IMR-90 (cell line): ENCODE results near the gene EPS15. TPM values are rescaled to one million over a fixed set of nuclear protein-coding genes. Genes with fewer than 3 reads are reported as not detected.

ENCODE experiments used
- ATAC-seq: fragments of 200-7000 bp; cut with Tn5 transposase; 2 replicates; pipeline ENCODE4 v1.9.1; 2020; ENCODE audit warnings: low read depth, mild to moderate bottlenecking, moderate library complexity
- BruUV-seq: library from RNA; stranded (reverse); fragments of 400-500 nt; replicated peaks from 2 replicates; lab custom pipeline; 2021; lab: Mats Ljungman, UMichigan
- CTCF ChIA-PET: fragments of 300-600 bp; formaldehyde crosslinking; extraction: SDS; loops from one replicate; lab custom pipeline; 2021; ENCODE audit warnings: antibody characterized with exemption; lab: Yijun Ruan, JAX
- POLR2A ChIA-PET: fragments of 300-600 bp; sonication (Branson Sonifier 250); formaldehyde crosslinking; loops from one replicate; lab custom pipeline; 2022; ENCODE audit warnings: antibody characterized with exemption; ENCODE audit not compliant: unreplicated experiment; lab: Charles Lee
- DNase-seq: peaks from one replicate; pipeline ENCODE4 v3.0.0; 2013
- H2AFZ ChIP-seq: replicated peaks from 2 replicates; pipeline ENCODE3; 2013; ENCODE audit warnings: low read length, mild to moderate bottlenecking; ENCODE audit not compliant: poor library complexity
- H2AK5ac ChIP-seq: 2 replicates; pipeline ENCODE4 v1.6.1; 2013; ENCODE audit warnings: low read depth, low read length, inconsistent platforms
- H2AK9ac ChIP-seq: replicated peaks from 2 replicates; pipeline ENCODE3; 2013; ENCODE audit warnings: mild to moderate bottlenecking, low read depth, low read length, moderate library complexity; ENCODE audit not compliant: poor library complexity
- H2BK120ac ChIP-seq: 2 replicates; pipeline ENCODE4 v1.6.1; 2013; ENCODE audit warnings: low read depth, low read length, inconsistent platforms
- H2BK15ac ChIP-seq: 3 replicates; pipeline ENCODE4 v1.6.1; 2013; ENCODE audit warnings: low read depth, low read length, inconsistent platforms
- H2BK20ac ChIP-seq: 2 replicates; pipeline ENCODE4 v1.6.1; 2013; ENCODE audit warnings: low read depth, mild to moderate bottlenecking, inconsistent platforms, low read length, moderate library complexity
- H2BK5ac ChIP-seq: 2 replicates; pipeline ENCODE4 v1.6.1; 2013; ENCODE audit warnings: mild to moderate bottlenecking, low read depth, low read length, inconsistent platforms; ENCODE audit not compliant: poor library complexity, severe bottlenecking
- H3K14ac ChIP-seq: replicated peaks from 2 replicates; pipeline ENCODE4 v1.6.1; 2013; ENCODE audit warnings: low read depth, low read length, inconsistent platforms
- H3K18ac ChIP-seq: 2 replicates; pipeline ENCODE4 v1.6.1; 2013; ENCODE audit warnings: low read depth, low read length, control low read depth
- H3K23ac ChIP-seq: 2 replicates; pipeline ENCODE4 v1.6.1; 2013; ENCODE audit warnings: low read depth, low read length, inconsistent platforms
- H3K27ac ChIP-seq: 2 replicates; pipeline ENCODE4 v1.5.1; 2013; ENCODE audit warnings: mild to moderate bottlenecking, control low read depth, low read length; ENCODE audit not compliant: insufficient read depth
- H3K27me3 ChIP-seq: 2 replicates; pipeline ENCODE4 v1.6.1; 2013; ENCODE audit warnings: low read length; ENCODE audit not compliant: control insufficient read depth, insufficient read depth
- H3K36me3 ChIP-seq: 2 replicates; pipeline ENCODE4 v1.6.1; 2013; ENCODE audit warnings: low read length, mixed read lengths; ENCODE audit not compliant: control insufficient read depth, insufficient read depth
- H3K4ac ChIP-seq: 2 replicates; pipeline ENCODE4 v1.6.1; 2013; ENCODE audit warnings: low read depth, low read length, inconsistent platforms
- H3K4me1 ChIP-seq: 2 replicates; pipeline ENCODE4 v1.6.1; 2013; ENCODE audit warnings: low read length, mixed read lengths; ENCODE audit not compliant: control insufficient read depth, insufficient read depth
- H3K4me2 ChIP-seq: 2 replicates; pipeline ENCODE4 v1.6.1; 2013; ENCODE audit warnings: low read depth, mild to moderate bottlenecking, control low read depth, low read length, moderate library complexity
- H3K4me3 ChIP-seq: 2 replicates; pipeline ENCODE4 v1.5.1; 2013; ENCODE audit warnings: low read depth, mild to moderate bottlenecking, control low read depth, low read length, moderate library complexity; ENCODE audit not compliant: insufficient read depth
- H3K56ac ChIP-seq: 2 replicates; pipeline ENCODE4 v1.6.1; 2013; ENCODE audit warnings: low read length, inconsistent platforms; ENCODE audit not compliant: insufficient read depth; ENCODE audit errors: extremely low read depth
- H3K79me1 ChIP-seq, 2 experiments: 2 replicates each; pipeline ENCODE4 v1.6.1; 2013; ENCODE audit warnings: low read length in 2 of 2, inconsistent platforms in 1 of 2, low read depth in 1 of 2
- H3K9ac ChIP-seq: 2 replicates; pipeline ENCODE4 v1.6.1; 2013; ENCODE audit warnings: low read depth, low read length, control low read depth
- H3K9me1 ChIP-seq: 2 replicates; pipeline ENCODE4 v1.6.1; 2013; ENCODE audit warnings: low read length, inconsistent platforms; ENCODE audit not compliant: insufficient read depth
- H3K9me3 ChIP-seq: 2 replicates; pipeline ENCODE4 v1.6.1; 2013; ENCODE audit warnings: low read length; ENCODE audit not compliant: control insufficient read depth, insufficient read depth
- H4K20me1 ChIP-seq: 2 replicates; pipeline ENCODE4 v1.6.1; 2013; ENCODE audit warnings: low read length, inconsistent platforms; ENCODE audit not compliant: insufficient read depth
- H4K5ac ChIP-seq: 2 replicates; pipeline ENCODE4 v1.6.1; 2013; ENCODE audit warnings: mild to moderate bottlenecking, low read depth, low read length, control low read depth
- H4K8ac ChIP-seq, 2 experiments: 2 replicates each; pipeline ENCODE4 v1.6.1; 2013; ENCODE audit warnings: low read depth in 2 of 2, low read length in 2 of 2, control low read depth in 1 of 2, inconsistent platforms in 1 of 2
- H4K91ac ChIP-seq: 2 replicates; pipeline ENCODE4 v1.6.1; 2013; ENCODE audit warnings: low read depth, low read length, inconsistent platforms; ENCODE audit not compliant: insufficient read depth
- BHLHE40 ChIP-seq: fragments of 150-350 bp; IDR thresholded peaks from 2 replicates; pipeline ENCODE4 v1.6.1; 2016; ENCODE audit warnings: mild to moderate bottlenecking, low read depth, low read length
- CTCF ChIP-seq: conservative IDR thresholded peaks from 2 replicates; pipeline ENCODE4 v1.5.1; 2012; ENCODE audit warnings: mild to moderate bottlenecking, low read depth, low read length, improper control_type of control experiment
- FOS ChIP-seq: fragments of 150-350 bp; IDR thresholded peaks from 2 replicates; pipeline ENCODE4 v1.6.1; 2016; ENCODE audit warnings: low read depth, low read length
- RFX5 ChIP-seq: IDR thresholded peaks from 2 replicates; pipeline ENCODE4 v1.8.0; 2012; ENCODE audit warnings: low read depth, mild to moderate bottlenecking, low read length, moderate library complexity
- SMC3 ChIP-seq: fragments of 150-350 bp; IDR thresholded peaks from 2 replicates; pipeline ENCODE4 v1.6.1; 2016; ENCODE audit warnings: low read depth, mild to moderate bottlenecking, antibody characterized with exemption, low read length, moderate library complexity
- WGBS, 2 experiments: methylation state at CpG; one replicate each; pipeline versions ENCODE4 v1.1.5 to v1.1.7; 2013; ENCODE audit warnings: missing lambda C conversion rate in 2 of 2; ENCODE audit not compliant: insufficient read length in 1 of 2; ENCODE audit errors: extremely low coverage in 2 of 2; 5-methylcytosine and 5-hydroxymethylcytosine counted together
- dilution Hi-C: fragments of 300-500 bp; cut with HindIII; formaldehyde crosslinking; loops from one replicate; pipeline ENCODE4 v1.14.3; 2018; ENCODE audit warnings: low sequenced_read_pairs; ENCODE audit not compliant: unreplicated experiment
- in situ Hi-C: fragments of 300-500 bp; cut with MboI; formaldehyde crosslinking; loops from 3 replicates; pipeline ENCODE4 v1.14.3; 2019; ENCODE audit warnings: low sequenced_read_pairs, inconsistent platforms, mixed read lengths
- intact Hi-C: fragments of 100-400 bp; cut with micrococcal nuclease; formaldehyde crosslinking; loops from 2 replicates; pipeline ENCODE4 v1.10.0; 2022
- polyA plus RNA-seq, 3 experiments: library from polyadenylated mRNA; depleted of rRNA; stranded (reverse); fragments of >200 nt; gene quantifications; 2 replicates each; pipeline ENCODE4 v1.2.3, GENCODE V29; 2012; ENCODE audit warnings: low replicate concordance in 1 of 3
- total RNA-seq: library from RNA; depleted of rRNA; stranded (reverse); fragments of >200 nt; gene quantifications from 2 replicates; pipeline ENCODE4 v1.2.3, GENCODE V29; 2012
- TF ChIP-seq, protein P1 (sequence below): fragments of 150-350 bp; IDR thresholded peaks from 2 replicates; pipeline ENCODE4 v1.6.1; 2016; ENCODE audit warnings: low read depth, mild to moderate bottlenecking, low read length, moderate library complexity, borderline replicate concordance

Gene EPS15
- total and polyA plus RNA-seq, 2 of the 4 experiments (the other 2 are of a cell fraction) = 17.6 to 38.0 TPM

GRCh38 chr1:51534447-51534846 lies 15.4 kb upstream of the EPS15 start:
- Histone ChIP-seq H3K27ac (no peak overlapping the region), H3K4me2 (no peak overlapping the region), H3K9me1 (no peaks in the 10 kb centered on the region), H2AK5ac (peak overlapping the region; percentile 7; the same call in 1 of the 2 replicates), H3K9me3 (no peaks in the 10 kb centered on the region), H4K91ac (no peak overlapping the region), H4K8ac (no peak overlapping the region), H2BK20ac (no peak overlapping the region), H3K27me3 (no peaks in the 10 kb centered on the region), H2AK9ac (no peak overlapping the region), H2BK15ac (no peak overlapping the region), H3K18ac (no peak overlapping the region), H3K14ac (no peak overlapping the region), H3K79me1 (no peaks in the 10 kb centered on the region), H4K20me1 (no peaks in the 10 kb centered on the region), H2BK5ac (no peak overlapping the region), H3K9ac (no peak overlapping the region), H2AFZ (no peak overlapping the region), H3K23ac (no peak overlapping the region), H4K5ac (peak overlapping the region; percentile 68; the same call in 1 of the 2 replicates), H3K56ac (no peak overlapping the region), H3K4me3 (no peak overlapping the region), H3K4me1 (no peaks in the 10 kb centered on the region), H3K36me3 (no peaks in the 10 kb centered on the region), H3K4ac (no peak overlapping the region; the same call in 1 of the 2 replicates), H2BK120ac (no peak overlapping the region)
- CTCF ChIA-PET = interaction anchor here (1.0 kb wide), 1 partner anchor 35 kb away, joined by 3 read pairs; no protein-coding TSS in a partner anchor
- POLR2A ChIA-PET = no interaction called here
- whole genome bisulfite sequencing, 2 experiments = 77% methylated on average over 2 of the region's 3 CpGs; no CpG with 5 or more reads in 1 of the 2 experiments
- intact Hi-C loops = loop anchor here (2.0 kb wide), 1 partner anchor 344 kb away; no protein-coding TSS in a partner anchor
- dilution Hi-C loops = no loop called here
- BruUV-seq = no TSS peak
- no peak for ATAC-seq
- in situ Hi-C loops = no loop called here
- TF ChIP-seq, protein P1, sequence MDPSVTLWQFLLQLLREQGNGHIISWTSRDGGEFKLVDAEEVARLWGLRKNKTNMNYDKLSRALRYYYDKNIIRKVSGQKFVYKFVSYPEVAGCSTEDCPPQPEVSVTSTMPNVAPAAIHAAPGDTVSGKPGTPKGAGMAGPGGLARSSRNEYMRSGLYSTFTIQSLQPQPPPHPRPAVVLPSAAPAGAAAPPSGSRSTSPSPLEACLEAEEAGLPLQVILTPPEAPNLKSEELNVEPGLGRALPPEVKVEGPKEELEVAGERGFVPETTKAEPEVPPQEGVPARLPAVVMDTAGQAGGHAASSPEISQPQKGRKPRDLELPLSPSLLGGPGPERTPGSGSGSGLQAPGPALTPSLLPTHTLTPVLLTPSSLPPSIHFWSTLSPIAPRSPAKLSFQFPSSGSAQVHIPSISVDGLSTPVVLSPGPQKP = no peak
- TF ChIP-seq SMC3 (no peak), FOS (no peak), RFX5 (no peak), BHLHE40 (no peak), CTCF (no peak)
- DNase-seq = no peak
